HepG2 (cell line): ENCODE measurements around the gene FRAS1. TPM values are rescaled to one million over a fixed set of nuclear protein-coding genes. Genes with fewer than 3 reads are reported as not detected.

Source experiments
- BCL6 ChIP-seq: IDR thresholded peaks from 2 replicates; pipeline ENCODE4 v1.6.1; 2016; ENCODE audit warnings: missing genetic modification reagents, missing compliant biosample characterization
- CREB1 ChIP-seq, 2 experiments: fragments of 450-650 bp in 1 of 2; IDR thresholded peaks; 2 replicates each; pipeline ENCODE4 v1.6.1; 2016 to 2017; ENCODE audit warnings: control low read depth in 1 of 2, mild to moderate bottlenecking in 1 of 2, missing compliant biosample characterization in 1 of 2, missing genetic modification characterization in 1 of 2
- FOXJ3 ChIP-seq: sonication (generic); formaldehyde crosslinking; IDR thresholded peaks from 2 replicates; pipeline ENCODE4 v1.4.0; 2020; ENCODE audit warnings: missing genetic modification reagents, mild to moderate bottlenecking, borderline replicate concordance
- HHEX ChIP-seq: IDR thresholded peaks from 2 replicates; pipeline ENCODE4 v1.6.1; 2016; ENCODE audit warnings: control low read depth
- MBNL3 ChIP-seq: fragments of 250-450 bp; sonication (Bioruptor Pico); conservative IDR thresholded peaks from 2 replicates; pipeline ENCODE4 v1.8.0; 2022; ENCODE audit warnings: mild to moderate bottlenecking, inconsistent platforms
- ZBTB7B ChIP-seq: sonication (generic); formaldehyde crosslinking; IDR thresholded peaks from 2 replicates; pipeline ENCODE4 v1.4.0; 2020; ENCODE audit warnings: missing genetic modification reagents
- ZFP37 ChIP-seq: sonication (generic); formaldehyde crosslinking; IDR thresholded peaks from 2 replicates; pipeline ENCODE4 v1.4.0; 2020; ENCODE audit warnings: missing genetic modification reagents, borderline replicate concordance
- ZIK1 ChIP-seq: sonication (generic); formaldehyde crosslinking; IDR thresholded peaks from 2 replicates; pipeline ENCODE4 v1.5.0; 2020; ENCODE audit warnings: mild to moderate bottlenecking, low read depth, missing genetic modification reagents, borderline replicate concordance
- ZNF253 ChIP-seq: sonication (generic); formaldehyde crosslinking; IDR thresholded peaks from 2 replicates; pipeline ENCODE4 v1.8.0; 2022; ENCODE audit warnings: mild to moderate bottlenecking, missing genetic modification reagents, borderline replicate concordance
- ZNF530 ChIP-seq: sonication (generic); formaldehyde crosslinking; IDR thresholded peaks from 2 replicates; pipeline ENCODE4 v1.5.0; 2020; ENCODE audit warnings: low read depth, mild to moderate bottlenecking, missing genetic modification reagents
- ZNF557 ChIP-seq: sonication (generic); formaldehyde crosslinking; IDR thresholded peaks from 2 replicates; pipeline ENCODE4 v1.4.0; 2020; ENCODE audit warnings: missing genetic modification reagents
- ZNF747 ChIP-seq: sonication (generic); formaldehyde crosslinking; IDR thresholded peaks from 2 replicates; pipeline ENCODE4 v1.8.1; 2023; ENCODE audit warnings: missing genetic modification reagents, mild to moderate bottlenecking, borderline replicate concordance
- ZNF879 ChIP-seq: sonication (generic); formaldehyde crosslinking; IDR thresholded peaks from 2 replicates; pipeline ENCODE4 v1.8.1; 2023; ENCODE audit warnings: missing genetic modification reagents
- ZSCAN22 ChIP-seq: sonication (generic); formaldehyde crosslinking; IDR thresholded peaks from 2 replicates; pipeline ENCODE4 v1.4.0; 2020; ENCODE audit warnings: mild to moderate bottlenecking, missing genetic modification reagents
- polyA plus RNA-seq, 8 experiments: library from polyadenylated mRNA; depleted of rRNA in 3 of 8; stranded (reverse) in 7 of 8; unstranded in 1 of 8; fragments of >200 nt; fragmentation: Illumina TruSeq in 4 of 8; extraction: Trizol in 4 of 8; gene quantifications; 2 replicates each; pipeline versions ENCODE4 v1.2.1 to v1.2.3, GENCODE V29; 2011 to 2016; ENCODE audit warnings: low read depth in 4 of 8, missing spikeins in 1 of 8, mixed read lengths in 1 of 8; ENCODE audit not compliant: insufficient read depth in 1 of 8
- total RNA-seq, 5 experiments: library from RNA; depleted of rRNA; stranded (reverse); fragments of >200 nt; fragmentation: Illumina TruSeq; extraction: Trizol; gene quantifications; 2 replicates each; pipeline ENCODE4 v1.2.3, GENCODE V29; 2016; ENCODE audit warnings: low read depth in 1 of 5
- TF ChIP-seq, protein P1 (sequence below): sonication (generic); formaldehyde crosslinking; IDR thresholded peaks from 2 replicates; pipeline ENCODE4 v1.5.0; 2020; ENCODE audit warnings: mild to moderate bottlenecking, missing genetic modification reagents, borderline replicate concordance
- TF ChIP-seq, protein P2 (sequence below): sonication (generic); formaldehyde crosslinking; IDR thresholded peaks from 2 replicates; pipeline ENCODE4 v1.4.0; 2020; ENCODE audit warnings: missing genetic modification reagents
- TF ChIP-seq, protein P3 (sequence below): sonication (generic); formaldehyde crosslinking; IDR thresholded peaks from 2 replicates; pipeline ENCODE4 v1.4.0; 2020; ENCODE audit warnings: mild to moderate bottlenecking, missing genetic modification reagents
- TF ChIP-seq, protein P4 (sequence below): sonication (generic); formaldehyde crosslinking; IDR thresholded peaks from 2 replicates; pipeline ENCODE4 v1.4.0; 2020; ENCODE audit warnings: missing genetic modification reagents, borderline replicate concordance

Gene FRAS1
- total and polyA plus RNA-seq, 2 of the 13 experiments (the other 11 are each of a cell fraction or from before 2014, with no cell fraction given): 22.5 to 31.6 TPM

DNA sequence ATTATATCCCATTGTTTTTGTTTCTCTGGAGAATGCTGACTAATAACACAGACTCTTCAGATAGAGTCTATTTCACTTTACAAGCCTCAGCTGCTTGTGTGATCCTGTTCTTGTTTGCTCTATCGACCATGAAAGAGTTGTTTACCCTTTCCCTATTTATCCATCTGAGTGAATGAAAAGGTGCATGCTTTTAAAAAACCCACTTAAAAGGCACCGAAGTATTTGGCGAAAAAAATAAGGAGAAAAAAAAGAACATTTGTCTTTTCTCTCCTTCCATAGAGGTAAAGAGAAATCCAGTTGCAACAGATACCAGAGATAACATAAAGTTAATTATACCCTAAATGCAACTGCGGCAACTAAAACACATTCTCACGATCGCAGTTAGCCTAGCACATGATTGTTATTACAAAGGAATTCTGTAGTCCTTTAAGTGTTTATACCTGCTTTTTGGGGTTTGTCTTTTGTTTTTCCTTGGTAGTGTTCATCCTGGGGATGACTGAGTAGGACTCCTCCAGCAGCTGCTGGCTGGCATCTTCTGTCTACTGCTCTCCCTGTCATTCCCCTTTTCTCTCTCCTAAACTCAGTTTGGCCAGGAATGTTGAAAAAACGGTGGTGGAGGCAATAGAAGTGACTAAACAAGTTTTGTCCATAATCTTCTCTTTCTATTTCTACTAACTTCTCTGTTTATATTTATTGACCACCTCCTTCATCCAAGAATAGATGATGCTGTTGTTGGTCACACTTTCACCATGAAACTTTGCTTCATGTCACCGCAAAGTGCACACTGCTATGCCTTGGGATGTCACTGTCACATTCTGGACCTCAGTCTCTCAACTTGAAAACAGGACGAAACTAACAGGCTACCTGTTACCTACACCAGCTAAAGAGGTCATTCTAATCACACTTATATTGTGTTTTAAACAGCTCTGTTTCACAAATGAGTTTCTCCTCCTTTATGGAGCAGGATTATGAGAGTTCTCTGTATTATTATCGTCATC, 41.9 kb upstream of the FRAS1 start (continued):
- TF ChIP-seq FOXJ3 (CRISPR knock-in tag) (peak; percentile 92), ZBTB7B (no peak), ZNF879 (CRISPR knock-in tag) (no peak), BCL6 (CRISPR knock-in tag) (peak; percentile 81), CREB1 (IDR thresholded peaks at IDR 0.05) (no peak), CREB1 (CRISPR knock-in tag; IDR thresholded peaks at IDR 0.05) (peak; percentile 81), ZNF557 (CRISPR knock-in tag) (no peak), ZSCAN22 (CRISPR knock-in tag) (no peak), HHEX (peak; percentile 80), ZFP37 (no peak), MBNL3 (CRISPR knock-in tag) (no peak), ZNF530 (CRISPR knock-in tag) (no peak), ZNF747 (CRISPR knock-in tag) (no peak), ZIK1 (CRISPR knock-in tag) (no peak), ZNF253 (no peak)
- TF ChIP-seq, protein P1, sequence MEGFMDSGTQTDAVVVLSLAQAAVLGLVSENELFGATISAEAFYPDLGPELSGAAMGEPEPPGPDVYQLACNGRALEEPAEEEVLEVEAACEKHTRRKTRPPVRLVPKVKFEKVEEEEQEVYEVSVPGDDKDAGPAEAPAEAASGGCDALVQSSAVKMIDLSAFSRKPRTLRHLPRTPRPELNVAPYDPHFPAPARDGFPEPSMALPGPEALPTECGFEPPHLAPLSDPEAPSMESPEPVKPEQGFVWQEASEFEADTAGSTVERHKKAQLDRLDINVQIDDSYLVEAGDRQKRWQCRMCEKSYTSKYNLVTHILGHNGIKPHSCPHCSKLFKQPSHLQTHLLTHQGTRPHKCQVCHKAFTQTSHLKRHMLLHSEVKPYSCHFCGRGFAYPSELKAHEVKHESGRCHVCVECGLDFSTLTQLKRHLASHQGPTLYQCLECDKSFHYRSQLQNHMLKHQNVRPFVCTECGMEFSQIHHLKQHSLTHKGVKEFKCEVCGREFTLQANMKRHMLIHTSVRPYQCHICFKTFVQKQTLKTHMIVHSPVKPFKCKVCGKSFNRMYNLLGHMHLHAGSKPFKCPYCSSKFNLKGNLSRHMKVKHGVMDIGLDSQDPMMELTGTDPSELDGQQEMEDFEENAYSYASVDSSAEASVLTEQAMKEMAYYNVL (CRISPR knock-in tag): peak; percentile 93
- TF ChIP-seq, protein P2, sequence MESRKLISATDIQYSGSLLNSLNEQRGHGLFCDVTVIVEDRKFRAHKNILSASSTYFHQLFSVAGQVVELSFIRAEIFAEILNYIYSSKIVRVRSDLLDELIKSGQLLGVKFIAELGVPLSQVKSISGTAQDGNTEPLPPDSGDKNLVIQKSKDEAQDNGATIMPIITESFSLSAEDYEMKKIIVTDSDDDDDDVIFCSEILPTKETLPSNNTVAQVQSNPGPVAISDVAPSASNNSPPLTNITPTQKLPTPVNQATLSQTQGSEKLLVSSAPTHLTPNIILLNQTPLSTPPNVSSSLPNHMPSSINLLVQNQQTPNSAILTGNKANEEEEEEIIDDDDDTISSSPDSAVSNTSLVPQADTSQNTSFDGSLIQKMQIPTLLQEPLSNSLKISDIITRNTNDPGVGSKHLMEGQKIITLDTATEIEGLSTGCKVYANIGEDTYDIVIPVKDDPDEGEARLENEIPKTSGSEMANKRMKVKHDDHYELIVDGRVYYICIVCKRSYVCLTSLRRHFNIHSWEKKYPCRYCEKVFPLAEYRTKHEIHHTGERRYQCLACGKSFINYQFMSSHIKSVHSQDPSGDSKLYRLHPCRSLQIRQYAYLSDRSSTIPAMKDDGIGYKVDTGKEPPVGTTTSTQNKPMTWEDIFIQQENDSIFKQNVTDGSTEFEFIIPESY (CRISPR knock-in tag): no peak
- TF ChIP-seq, protein P3, sequence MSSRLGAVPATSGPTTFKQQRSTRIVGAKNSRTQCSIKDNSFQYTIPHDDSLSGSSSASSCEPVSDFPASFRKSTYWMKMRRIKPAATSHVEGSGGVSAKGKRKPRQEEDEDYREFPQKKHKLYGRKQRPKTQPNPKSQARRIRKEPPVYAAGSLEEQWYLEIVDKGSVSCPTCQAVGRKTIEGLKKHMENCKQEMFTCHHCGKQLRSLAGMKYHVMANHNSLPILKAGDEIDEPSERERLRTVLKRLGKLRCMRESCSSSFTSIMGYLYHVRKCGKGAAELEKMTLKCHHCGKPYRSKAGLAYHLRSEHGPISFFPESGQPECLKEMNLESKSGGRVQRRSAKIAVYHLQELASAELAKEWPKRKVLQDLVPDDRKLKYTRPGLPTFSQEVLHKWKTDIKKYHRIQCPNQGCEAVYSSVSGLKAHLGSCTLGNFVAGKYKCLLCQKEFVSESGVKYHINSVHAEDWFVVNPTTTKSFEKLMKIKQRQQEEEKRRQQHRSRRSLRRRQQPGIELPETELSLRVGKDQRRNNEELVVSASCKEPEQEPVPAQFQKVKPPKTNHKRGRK (CRISPR knock-in tag): no peak
- TF ChIP-seq, protein P4, sequence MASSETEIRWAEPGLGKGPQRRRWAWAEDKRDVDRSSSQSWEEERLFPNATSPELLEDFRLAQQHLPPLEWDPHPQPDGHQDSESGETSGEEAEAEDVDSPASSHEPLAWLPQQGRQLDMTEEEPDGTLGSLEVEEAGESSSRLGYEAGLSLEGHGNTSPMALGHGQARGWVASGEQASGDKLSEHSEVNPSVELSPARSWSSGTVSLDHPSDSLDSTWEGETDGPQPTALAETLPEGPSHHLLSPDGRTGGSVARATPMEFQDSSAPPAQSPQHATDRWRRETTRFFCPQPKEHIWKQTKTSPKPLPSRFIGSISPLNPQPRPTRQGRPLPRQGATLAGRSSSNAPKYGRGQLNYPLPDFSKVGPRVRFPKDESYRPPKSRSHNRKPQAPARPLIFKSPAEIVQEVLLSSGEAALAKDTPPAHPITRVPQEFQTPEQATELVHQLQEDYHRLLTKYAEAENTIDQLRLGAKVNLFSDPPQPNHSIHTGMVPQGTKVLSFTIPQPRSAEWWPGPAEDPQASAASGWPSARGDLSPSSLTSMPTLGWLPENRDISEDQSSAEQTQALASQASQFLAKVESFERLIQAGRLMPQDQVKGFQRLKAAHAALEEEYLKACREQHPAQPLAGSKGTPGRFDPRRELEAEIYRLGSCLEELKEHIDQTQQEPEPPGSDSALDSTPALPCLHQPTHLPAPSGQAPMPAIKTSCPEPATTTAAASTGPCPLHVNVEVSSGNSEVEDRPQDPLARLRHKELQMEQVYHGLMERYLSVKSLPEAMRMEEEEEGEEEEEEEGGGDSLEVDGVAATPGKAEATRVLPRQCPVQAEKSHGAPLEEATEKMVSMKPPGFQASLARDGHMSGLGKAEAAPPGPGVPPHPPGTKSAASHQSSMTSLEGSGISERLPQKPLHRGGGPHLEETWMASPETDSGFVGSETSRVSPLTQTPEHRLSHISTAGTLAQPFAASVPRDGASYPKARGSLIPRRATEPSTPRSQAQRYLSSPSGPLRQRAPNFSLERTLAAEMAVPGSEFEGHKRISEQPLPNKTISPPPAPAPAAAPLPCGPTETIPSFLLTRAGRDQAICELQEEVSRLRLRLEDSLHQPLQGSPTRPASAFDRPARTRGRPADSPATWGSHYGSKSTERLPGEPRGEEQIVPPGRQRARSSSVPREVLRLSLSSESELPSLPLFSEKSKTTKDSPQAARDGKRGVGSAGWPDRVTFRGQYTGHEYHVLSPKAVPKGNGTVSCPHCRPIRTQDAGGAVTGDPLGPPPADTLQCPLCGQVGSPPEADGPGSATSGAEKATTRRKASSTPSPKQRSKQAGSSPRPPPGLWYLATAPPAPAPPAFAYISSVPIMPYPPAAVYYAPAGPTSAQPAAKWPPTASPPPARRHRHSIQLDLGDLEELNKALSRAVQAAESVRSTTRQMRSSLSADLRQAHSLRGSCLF (CRISPR knock-in tag): no peak
